Neuronal stem cell (in vitro differentiated cells): ENCODE results near the gene C14orf119.

ENCODE experiments used
- DNase-seq: peaks from one replicate; pipeline ENCODE4 v3.0.0-alpha.2; 2013; ENCODE audit warnings: low spot score
- H2AFZ ChIP-seq: one replicate; pipeline ENCODE4 v1.6.1; 2013; ENCODE audit warnings: mild to moderate bottlenecking, low read length, inconsistent platforms
- H2AK5ac ChIP-seq: 2 replicates; pipeline ENCODE4 v1.6.1; 2013; ENCODE audit warnings: low read depth, mild to moderate bottlenecking, inconsistent platforms, low read length, moderate library complexity, mixed read lengths
- H2BK120ac ChIP-seq: 2 replicates; pipeline ENCODE4 v1.6.1; 2013; ENCODE audit warnings: low read depth, mild to moderate bottlenecking, inconsistent platforms, low read length, moderate library complexity, mixed read lengths
- H2BK12ac ChIP-seq: one replicate; pipeline ENCODE4 v1.6.1; 2013; ENCODE audit warnings: low read length, inconsistent platforms
- H2BK15ac ChIP-seq: 2 replicates; pipeline ENCODE4 v1.6.1; 2013; ENCODE audit warnings: mild to moderate bottlenecking, low read length, inconsistent platforms, mixed read lengths
- H2BK5ac ChIP-seq: one replicate; pipeline ENCODE4 v1.6.1; 2013; ENCODE audit warnings: inconsistent platforms, mild to moderate bottlenecking, low read length, moderate library complexity
- H3K14ac ChIP-seq: one replicate; pipeline ENCODE4 v1.6.1; 2013; ENCODE audit warnings: low read length, inconsistent platforms
- H3K18ac ChIP-seq: 2 replicates; pipeline ENCODE4 v1.6.1; 2013; ENCODE audit warnings: low read length, inconsistent platforms
- H3K23ac ChIP-seq: 2 replicates; pipeline ENCODE4 v1.6.1; 2013; ENCODE audit warnings: low read depth, mild to moderate bottlenecking, mixed read lengths, low read length, inconsistent platforms; ENCODE audit not compliant: poor library complexity
- H3K27ac ChIP-seq: replicated peaks from 3 replicates; pipeline ENCODE4 v1.5.1; 2013; ENCODE audit warnings: low read length, inconsistent platforms
- H3K27me3 ChIP-seq, 3 experiments: 2 replicates each; pipeline ENCODE4 v1.6.1; 2013; ENCODE audit warnings: low read length in 3 of 3, mild to moderate bottlenecking in 2 of 3, inconsistent platforms in 1 of 3, low read depth in 1 of 3, mixed read lengths in 1 of 3, moderate library complexity in 1 of 3; ENCODE audit not compliant: control insufficient read depth in 3 of 3, insufficient read depth in 3 of 3
- H3K36me3 ChIP-seq, 2 donors: replicated peaks in 1 of 2; 2 replicates each; pipeline ENCODE4 v1.6.1; 2013; ENCODE audit warnings: low read length in 2 of 2; ENCODE audit not compliant: control insufficient read depth in 2 of 2, insufficient read depth in 2 of 2
- H3K4ac ChIP-seq: 2 replicates; pipeline ENCODE4 v1.6.1; 2013; ENCODE audit warnings: inconsistent platforms, mild to moderate bottlenecking, low read length, moderate library complexity
- H3K4me1 ChIP-seq, 2 donors: 1 replicate in 1 of 2; 2 replicates in 1 of 2; pipeline ENCODE4 v1.6.1; 2013; ENCODE audit warnings: low read length in 2 of 2, low read depth in 1 of 2; ENCODE audit not compliant: control insufficient read depth in 2 of 2, insufficient read depth in 1 of 2
- H3K4me2 ChIP-seq: one replicate; pipeline ENCODE4 v1.6.1; 2013; ENCODE audit warnings: mild to moderate bottlenecking, low read length, inconsistent platforms; ENCODE audit not compliant: insufficient read depth, poor library complexity, severe bottlenecking
- H3K4me3 ChIP-seq, 2 donors: 2 replicates each; pipeline ENCODE4 v1.5.1; 2013; ENCODE audit warnings: low read length in 2 of 2, mild to moderate bottlenecking in 2 of 2, inconsistent platforms in 1 of 2, moderate library complexity in 1 of 2
- H3K79me1 ChIP-seq: one replicate; pipeline ENCODE4 v1.6.1; 2013; ENCODE audit warnings: low read depth, mild to moderate bottlenecking, inconsistent platforms, low read length, moderate library complexity
- H3K9ac ChIP-seq: one replicate; pipeline ENCODE4 v1.6.1; 2013; ENCODE audit warnings: mild to moderate bottlenecking, low read depth, low read length, inconsistent platforms; ENCODE audit not compliant: poor library complexity
- H3K9me3 ChIP-seq, 2 donors: replicated peaks in 1 of 2; 2 replicates each; pipeline versions ENCODE3 to v1.6.1; 2013; ENCODE audit warnings: low read length in 2 of 2, mild to moderate bottlenecking in 2 of 2, inconsistent platforms in 1 of 2, low read depth in 1 of 2, mixed read lengths in 1 of 2, moderate library complexity in 1 of 2; ENCODE audit not compliant: control insufficient read depth in 2 of 2, insufficient read depth in 1 of 2
- H4K8ac ChIP-seq: one replicate; pipeline ENCODE4 v1.6.1; 2013; ENCODE audit warnings: low read depth, mild to moderate bottlenecking, inconsistent platforms, low read length, moderate library complexity
- H4K91ac ChIP-seq: one replicate; pipeline ENCODE4 v1.6.1; 2013; ENCODE audit warnings: low read length, low read depth, mild to moderate bottlenecking, inconsistent platforms; ENCODE audit not compliant: poor library complexity

Gene C14orf119

DNA sequence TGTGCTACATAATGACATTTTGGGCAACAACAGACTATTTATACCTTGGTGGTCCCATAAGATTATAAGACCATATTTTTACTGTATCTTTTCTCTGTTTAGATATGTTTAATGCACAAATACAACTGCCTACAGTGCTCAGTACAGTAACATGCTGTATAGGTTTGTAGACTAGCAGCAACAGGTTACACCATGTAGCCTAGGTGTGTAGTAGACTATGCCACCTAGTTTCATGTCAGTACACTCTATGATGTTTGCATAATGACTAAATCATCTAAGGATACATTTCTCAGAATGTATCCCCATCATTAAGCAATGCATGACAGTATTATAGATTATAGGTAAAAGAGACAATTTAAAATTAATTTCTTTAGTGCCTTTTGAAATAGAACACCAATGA lies 54.4 kb downstream of the C14orf119 start:
- H2BK12ac ChIP-seq = no peak overlapping the region
- peaks cover 2 to 6% of the 10 kb centered on the region in 2 donors for H3K36me3 ChIP-seq
- no peak overlapping the region for H3K4ac ChIP-seq
- peaks cover 0 to 5% of the 10 kb centered on the region in 2 donors for H3K9me3 ChIP-seq
- no peak overlapping the region for H3K14ac ChIP-seq
- no peaks in the 10 kb centered on the region for H3K79me1 ChIP-seq
- no peak overlapping the region for H4K8ac ChIP-seq
- no peak for DNase-seq
- H3K27ac ChIP-seq = no peak overlapping the region
- no peak overlapping the region for H2BK5ac ChIP-seq
- H4K91ac ChIP-seq = no peak overlapping the region
- H2AFZ ChIP-seq = no peak overlapping the region
- H3K4me2 ChIP-seq = no peak overlapping the region
- H2BK120ac ChIP-seq = no peak overlapping the region
- H3K9ac ChIP-seq = no peak overlapping the region
- no peak overlapping the region for H3K18ac ChIP-seq
- H3K23ac ChIP-seq = no peak overlapping the region
- no peak overlapping the region for H2BK15ac ChIP-seq
- no peak overlapping the region for H3K4me3 ChIP-seq
- H2AK5ac ChIP-seq = no peak overlapping the region
- no peaks in the 10 kb centered on the region for H3K27me3 ChIP-seq
- peaks cover 0 to 17% of the 10 kb centered on the region in 2 donors for H3K4me1 ChIP-seq
